H1 (cell line): Measurements from ENCODE around the gene LIPF. TPM values are rescaled to one million over a fixed set of nuclear protein-coding genes. Genes with fewer than 3 reads are reported as not detected.

Source experiments
- CTCF ChIA-PET: fragments of 300-600 bp; sonication (Branson Sonifier 250); formaldehyde crosslinking; loops from one replicate; lab custom pipeline; 2021; ENCODE audit not compliant: partially characterized antibody; lab: Charles Lee
- POLR2A ChIA-PET: fragments of 300-600 bp; sonication (Branson Sonifier 250); formaldehyde crosslinking; loops from one replicate; lab custom pipeline; 2021; ENCODE audit warnings: inconsistent platforms; ENCODE audit not compliant: partially characterized antibody; lab: Charles Lee
- DNase-seq, 2 experiments: peaks; one replicate each; pipeline versions ENCODE4 v3.0.0 to v3.0.0-alpha.2; 2010 to 2022; ENCODE audit warnings: low spot score in 2 of 2, low read depth in 1 of 2, mixed read lengths in 1 of 2
- FAIRE-seq: peaks from 2 replicates; lab custom pipeline; 2011; peaks lifted over from hg19 to GRCh38; lab: Jason Lieb, UNC
- H2AFZ ChIP-seq: 2 replicates; pipeline ENCODE4 v1.8.1; 2012; ENCODE audit warnings: low read length, inconsistent platforms
- H2AK5ac ChIP-seq: 2 replicates; pipeline ENCODE4 v1.6.1; 2013; ENCODE audit warnings: low read depth, low read length
- H2BK120ac ChIP-seq: replicated peaks from 2 replicates; pipeline ENCODE3; 2013; ENCODE audit warnings: low read depth, low read length, inconsistent platforms
- H2BK12ac ChIP-seq: 2 replicates; pipeline ENCODE4 v1.6.1; 2013; ENCODE audit warnings: low read depth, low read length
- H2BK15ac ChIP-seq: 2 replicates; pipeline ENCODE4 v1.6.1; 2013; ENCODE audit warnings: low read length
- H2BK20ac ChIP-seq: 2 replicates; pipeline ENCODE4 v1.6.1; 2013; ENCODE audit warnings: low read length
- H2BK5ac ChIP-seq: 2 replicates; pipeline ENCODE4 v1.6.1; 2013; ENCODE audit warnings: low read depth, low read length
- H3K14ac ChIP-seq: 2 replicates; pipeline ENCODE4 v1.6.1; 2013; ENCODE audit warnings: inconsistent platforms; ENCODE audit not compliant: insufficient read length
- H3K18ac ChIP-seq: 2 replicates; pipeline ENCODE4 v1.6.1; 2013; ENCODE audit warnings: low read length; ENCODE audit errors: extremely low read depth
- H3K23ac ChIP-seq: 2 replicates; pipeline ENCODE4 v1.6.1; 2013; ENCODE audit warnings: inconsistent platforms; ENCODE audit not compliant: insufficient read length
- H3K23me2 ChIP-seq: 2 replicates; pipeline ENCODE4 v1.6.1; 2013; ENCODE audit warnings: low read depth, low read length
- H3K27ac ChIP-seq: 2 replicates; pipeline ENCODE4 v1.6.1; 2011; ENCODE audit warnings: low read depth, low read length, inconsistent platforms
- H3K27me3 ChIP-seq, 4 experiments: replicated peaks in 1 of 4; 1 replicate in 1 of 4; 2 replicates in 3 of 4; pipeline versions ENCODE4 v1.6.1 to v1.8.1; 2011 to 2013; ENCODE audit warnings: low read length in 3 of 4, mild to moderate bottlenecking in 3 of 4, inconsistent platforms in 2 of 4, mixed read lengths in 2 of 4, moderate library complexity in 1 of 4; ENCODE audit not compliant: control insufficient read depth in 3 of 4, insufficient read depth in 3 of 4; ENCODE audit errors: extremely low read depth in 1 of 4
- H3K36me3 ChIP-seq, 4 experiments: 2 replicates each; pipeline versions ENCODE4 v1.6.1 to v1.8.1; 2011 to 2013; ENCODE audit warnings: mild to moderate bottlenecking in 4 of 4, low read length in 3 of 4, moderate library complexity in 2 of 4, control low read depth in 1 of 4, inconsistent platforms in 1 of 4; ENCODE audit not compliant: insufficient read depth in 4 of 4, control insufficient read depth in 2 of 4
- H3K4ac ChIP-seq: replicated peaks from 2 replicates; pipeline ENCODE3; 2013; ENCODE audit warnings: low read length, low read depth, mixed read lengths, inconsistent platforms; ENCODE audit not compliant: insufficient read length
- H3K4me1 ChIP-seq, 4 experiments: replicated peaks in 1 of 4; 1 replicate in 1 of 4; 2 replicates in 3 of 4; pipeline versions ENCODE4 v1.6.1 to v1.8.1; 2011 to 2013; ENCODE audit warnings: low read length in 3 of 4, inconsistent platforms in 2 of 4, mixed read lengths in 1 of 4; ENCODE audit not compliant: insufficient read depth in 4 of 4, control insufficient read depth in 3 of 4
- H3K4me2 ChIP-seq, 2 experiments: 2 replicates each; pipeline versions ENCODE4 v1.6.1 to v1.8.1; 2011 to 2013; ENCODE audit warnings: low read depth in 2 of 2, low read length in 2 of 2, control low read depth in 1 of 2, inconsistent platforms in 1 of 2, mild to moderate bottlenecking in 1 of 2; ENCODE audit not compliant: insufficient read depth in 1 of 2
- H3K4me3 ChIP-seq, 4 experiments: fragments of 200-600, 300-600 bp in 1 of 4; sonication (generic), shearing (Covaris generic), sonication (Bioruptor Twin) in 1 of 4; 2 replicates each; pipeline versions ENCODE4 v1.5.1 to v1.8.1; 2011 to 2016; ENCODE audit warnings: low read length in 4 of 4, low read depth in 3 of 4, control low read depth in 2 of 4, inconsistent platforms in 2 of 4, mild to moderate bottlenecking in 2 of 4, mixed read lengths in 1 of 4, moderate library complexity in 1 of 4; ENCODE audit not compliant: insufficient read depth in 2 of 4; ENCODE audit errors: extremely low read depth in 1 of 4
- H3K56ac ChIP-seq: replicated peaks from 2 replicates; pipeline ENCODE3; 2013; ENCODE audit warnings: low read depth, mild to moderate bottlenecking, mixed read lengths, low read length, inconsistent platforms; ENCODE audit not compliant: insufficient read length
- H3K79me1 ChIP-seq: 2 replicates; pipeline ENCODE4 v1.6.1; 2013; ENCODE audit warnings: low read depth, low read length, control low read depth
- H3K79me2 ChIP-seq, 2 experiments: 2 replicates each; pipeline versions ENCODE4 v1.6.1 to v1.8.1; 2012 to 2013; ENCODE audit warnings: low read length in 2 of 2, mild to moderate bottlenecking in 2 of 2, inconsistent platforms in 1 of 2; ENCODE audit not compliant: insufficient read depth in 2 of 2, control insufficient read depth in 1 of 2
- H3K9ac ChIP-seq, 4 experiments: replicated peaks in 1 of 4; 1 replicate in 1 of 4; 2 replicates in 3 of 4; pipeline versions ENCODE4 v1.6.1 to v1.8.1; 2011 to 2013; ENCODE audit warnings: low read depth in 3 of 4, low read length in 3 of 4, control low read depth in 2 of 4, mild to moderate bottlenecking in 2 of 4, moderate library complexity in 2 of 4, inconsistent platforms in 1 of 4; ENCODE audit errors: extremely low read depth in 1 of 4
- H3K9me3 ChIP-seq, 2 experiments: 2 replicates each; pipeline versions ENCODE4 v1.6.1 to v1.8.1; 2012 to 2013; ENCODE audit warnings: mild to moderate bottlenecking in 2 of 2, moderate library complexity in 2 of 2, control low read depth in 1 of 2, inconsistent platforms in 1 of 2, low read depth in 1 of 2, low read length in 1 of 2, mixed read lengths in 1 of 2; ENCODE audit not compliant: insufficient read depth in 2 of 2
- H4K20me1 ChIP-seq, 2 experiments: replicated peaks in 1 of 2; 2 replicates each; pipeline versions ENCODE3 to v1.8.1; 2011 to 2013; ENCODE audit warnings: inconsistent platforms in 2 of 2, low read length in 2 of 2, mild to moderate bottlenecking in 1 of 2; ENCODE audit not compliant: insufficient read depth in 2 of 2, control insufficient read depth in 1 of 2
- H4K5ac ChIP-seq: 2 replicates; pipeline ENCODE4 v1.6.1; 2013; ENCODE audit warnings: low read length, low read depth, mixed read lengths, inconsistent platforms; ENCODE audit not compliant: insufficient read length
- H4K8ac ChIP-seq: 2 replicates; pipeline ENCODE4 v1.8.0; 2013; ENCODE audit warnings: mild to moderate bottlenecking, moderate library complexity, low read length, inconsistent platforms; ENCODE audit not compliant: insufficient read depth; ENCODE audit errors: extremely low read depth
- H4K91ac ChIP-seq: replicated peaks from 2 replicates; pipeline ENCODE3; 2013; ENCODE audit warnings: low read length, mixed read lengths, inconsistent platforms; ENCODE audit not compliant: insufficient read length
- EP300 ChIP-seq, 2 experiments: IDR thresholded peaks; 1 replicate in 1 of 2; 2 replicates in 1 of 2; pipeline ENCODE4 v1.6.1; 2011 to 2012; ENCODE audit warnings: low read depth in 2 of 2, low read length in 2 of 2, mild to moderate bottlenecking in 2 of 2, borderline replicate concordance in 1 of 2, inconsistent platforms in 1 of 2, moderate library complexity in 1 of 2
- POLR2A ChIP-seq, 2 experiments: IDR thresholded peaks; 1 replicate in 1 of 2; 2 replicates in 1 of 2; pipeline ENCODE4 v1.6.1; 2011; ENCODE audit warnings: low read depth in 2 of 2, low read length in 2 of 2, mild to moderate bottlenecking in 2 of 2; ENCODE audit errors: control extremely low read depth in 1 of 2
- TBP ChIP-seq: IDR thresholded peaks from 2 replicates; pipeline ENCODE4 v1.6.1; 2011; ENCODE audit warnings: low read depth, low read length, improper control_type of control experiment
- TCF12 ChIP-seq: IDR thresholded peaks from 2 replicates; pipeline ENCODE4 v1.6.1; 2011; ENCODE audit warnings: low read depth, mild to moderate bottlenecking, low read length
- YY1 ChIP-seq: IDR thresholded peaks from 2 replicates; pipeline ENCODE4 v1.6.1; 2011; ENCODE audit warnings: low read depth, mild to moderate bottlenecking, low read length
- WGBS, 2 experiments: shearing (Covaris generic) in 1 of 2; methylation state at CpG; one replicate each; pipeline versions ENCODE4 v1.1.6 to v1.1.7; 2013 to 2015; ENCODE audit warnings: low lambda C conversion rate in 2 of 2, mixed read lengths in 2 of 2, inconsistent platforms in 1 of 2, low coverage in 1 of 2, missing lambda C conversion rate in 1 of 2; ENCODE audit not compliant: insufficient replicate concordance in 2 of 2, insufficient coverage in 1 of 2, insufficient read length in 1 of 2; ENCODE audit errors: extremely low coverage in 1 of 2, missing lambda C conversion rate in 1 of 2; 5-methylcytosine and 5-hydroxymethylcytosine counted together
- polyA plus RNA-seq, 7 experiments: library from polyadenylated mRNA; depleted of rRNA in 3 of 7; stranded (reverse) in 5 of 7; unstranded in 2 of 7; fragments of >200 nt in 5 of 7; fragments of 200-250 nt in 2 of 7; gene quantifications; 1 replicate in 5 of 7; 2 replicates in 1 of 7; 4 replicates in 1 of 7; pipeline versions ENCODE4 v1.2.1 to v1.2.3, GENCODE V29; 2011 to 2013; ENCODE audit warnings: missing spikeins in 2 of 7, mixed read lengths in 2 of 7
- total RNA-seq: library from RNA; stranded (reverse); fragmentation: NEBNext Ultra II Directional; extraction: Animal tissue kit (Norgen Biotek cat#: 25700); gene quantifications from 2 replicates; pipeline ENCODE4 v1.2.1, GENCODE V29; 2021

The LIPF gene
- total and polyA plus RNA-seq, 2 of the 8 experiments (the other 6 are each of a cell fraction or from before 2014, with no cell fraction given): not detected

DNA sequence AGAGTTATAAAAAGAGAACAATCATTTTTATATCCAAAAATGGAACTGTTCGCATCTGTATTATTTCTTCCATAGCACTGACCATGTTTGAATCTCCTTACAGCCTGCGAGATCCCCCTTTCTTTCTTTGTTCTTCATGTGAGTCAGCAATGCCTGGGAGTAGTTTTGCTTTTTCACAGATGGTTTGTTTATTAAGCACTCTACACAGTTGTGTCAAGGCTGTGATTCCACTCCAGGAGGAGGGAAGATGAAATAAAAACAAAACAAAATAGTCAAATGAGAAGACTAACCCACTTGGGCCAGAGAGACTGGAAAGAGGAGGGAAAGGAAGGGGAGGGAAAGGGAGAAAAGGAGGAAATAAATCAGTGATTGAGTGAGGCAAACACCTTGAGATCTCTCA is 7.8 kb downstream of the LIPF start:
- H4K5ac ChIP-seq: no peak overlapping the region
- CTCF ChIA-PET: no interaction called here
- TF ChIP-seq EP300 (IDR thresholded peaks at IDR 0.05; ENCODE audit: borderline replicate concordance in 1 of 2, low read depth in 2 of 2, low read length in 2 of 2) (no peak), YY1 (no peak), TBP (no peak), TCF12 (no peak), POLR2A (IDR thresholded peaks at IDR 0.05; ENCODE audit: control extremely low read depth in 1 of 2, low read depth in 2 of 2, low read length in 2 of 2) (no peak)
- no peak overlapping the region for H3K9ac ChIP-seq
- no peak overlapping the region for H3K18ac ChIP-seq
- no peak overlapping the region for H4K8ac ChIP-seq
- H2AFZ ChIP-seq: no peak overlapping the region
- H2BK120ac ChIP-seq: no peak overlapping the region
- H2AK5ac ChIP-seq: no peak overlapping the region
- H3K23ac ChIP-seq: no peak overlapping the region
- no peak overlapping the region for H4K91ac ChIP-seq
- H3K36me3 ChIP-seq: no peaks in the 10 kb centered on the region
- no peak overlapping the region for H3K56ac ChIP-seq
- H3K27ac ChIP-seq: no peak overlapping the region
- no peaks in the 10 kb centered on the region; the same call in 1 of the 2 replicates for H3K23me2 ChIP-seq
- no peaks in the 10 kb centered on the region for H3K9me3 ChIP-seq
- 88% methylated on average over 2 of the region's 2 CpGs; no CpG with 5 or more reads in 1 of the 2 experiments for WGBS, 2 experiments
- no peaks in the 10 kb centered on the region for H3K27me3 ChIP-seq
- H3K14ac ChIP-seq: no peak overlapping the region
- H2BK20ac ChIP-seq: no peak overlapping the region
- no peak for DNase-seq
- no peaks in the 10 kb centered on the region for H4K20me1 ChIP-seq
- no peak overlapping the region for H3K4ac ChIP-seq
- H3K4me2 ChIP-seq: no peak overlapping the region
- H2BK12ac ChIP-seq: no peak overlapping the region
- no peaks in the 10 kb centered on the region for H3K79me1 ChIP-seq
- no peak for FAIRE-seq
- no peaks in the 10 kb centered on the region for H3K79me2 ChIP-seq
- POLR2A ChIA-PET: no interaction called here
- H3K4me3 ChIP-seq: no peak overlapping the region
- H2BK15ac ChIP-seq: no peak overlapping the region
- no peaks in the 10 kb centered on the region; a peak in 1 of 7 replicates for H3K4me1 ChIP-seq
- no peak overlapping the region for H2BK5ac ChIP-seq
